HCT116 (cell line): ENCODE results near the gene TANGO6. TPM values are rescaled to one million over a fixed set of nuclear protein-coding genes. Genes with fewer than 3 reads are reported as not detected.
A peak's percentile ranks its signal among the peaks of the same experiment; 100 is the strongest.

Experiments used
- ATAC-seq: fragments of 200-7000 bp; cut with Tn5 transposase; 2 replicates; pipeline ENCODE4 v1.9.1; 2020; ENCODE audit warnings: mild to moderate bottlenecking, moderate library complexity
- BruUV-seq: library from RNA; stranded (reverse); fragments of 400-500 nt; replicated peaks from 2 replicates; lab custom pipeline; 2021; lab: Mats Ljungman, UMichigan
- CTCF ChIA-PET: fragments of 300-600 bp; sonication (Branson Sonifier 250); formaldehyde crosslinking; loops from one replicate; lab custom pipeline; 2021; ENCODE audit warnings: antibody characterized with exemption; lab: Charles Lee
- POLR2A ChIA-PET: fragments of 300-600, 350-600 bp; sonication (Branson Sonifier 250); formaldehyde crosslinking; loops from one replicate; lab custom pipeline; 2021; ENCODE audit warnings: antibody characterized with exemption; lab: Charles Lee
- RAD21 ChIA-PET, 2 experiments: fragments of 300-600 bp; sonication (Branson Sonifier 250); formaldehyde crosslinking; loops; one replicate each; lab custom pipeline; 2023; ENCODE audit warnings: low total read pairs in 2 of 2; ENCODE audit not compliant: uncharacterized antibody in 2 of 2, unreplicated experiment in 2 of 2, low non-redundant PET in 1 of 2; lab: Charles Lee
- DNase-seq: peaks from one replicate; pipeline ENCODE4 v3.0.0-alpha.2; 2010; ENCODE audit warnings: low read depth, low spot score
- H2AFZ ChIP-seq: fragments of 200-600 bp; shearing (Covaris generic), sonication (generic); 2 replicates; pipeline ENCODE4 v1.6.1; 2017; ENCODE audit warnings: low read depth, mixed run types, mixed read lengths, antibody characterized with exemption, low read length; ENCODE audit not compliant: poor library complexity, severe bottlenecking
- H3K27ac ChIP-seq: 2 replicates; pipeline ENCODE4 v1.5.1; 2012; ENCODE audit warnings: low read depth, low read length
- H3K27me3 ChIP-seq: fragments of 200-600 bp; sonication (generic); 2 replicates; pipeline ENCODE4 v1.6.1; 2016; ENCODE audit warnings: mixed run types, low read length, mixed read lengths; ENCODE audit not compliant: insufficient read depth
- H3K36me3 ChIP-seq, 2 experiments: fragments of 200-500 bp in 1 of 2; fragments of 200-600 bp in 1 of 2; sonication (Bioruptor generic) in 1 of 2; sonication (generic) in 1 of 2; 2 replicates each; pipeline versions ENCODE4 v1.5.1 to v1.6.1; 2014 to 2016; ENCODE audit warnings: low read length in 2 of 2, inconsistent platforms in 1 of 2, mixed read lengths in 1 of 2, mixed run types in 1 of 2; ENCODE audit not compliant: insufficient read depth in 2 of 2, control insufficient read depth in 1 of 2
- H3K4me1 ChIP-seq, 2 experiments: fragments of 200-600 bp in 1 of 2; sonication (generic) in 1 of 2; 2 replicates each; pipeline versions ENCODE4 v1.5.1 to v1.6.1; 2012 to 2017; ENCODE audit warnings: low read length in 2 of 2, inconsistent platforms in 1 of 2, mild to moderate bottlenecking in 1 of 2, mixed read lengths in 1 of 2, mixed run types in 1 of 2, moderate library complexity in 1 of 2; ENCODE audit not compliant: insufficient read depth in 2 of 2, control insufficient read depth in 1 of 2
- H3K4me2 ChIP-seq: fragments of 200-600 bp; sonication (generic); 2 replicates; pipeline ENCODE4 v1.6.1; 2017; ENCODE audit warnings: mixed run types, low read length, mixed read lengths
- H3K4me3 ChIP-seq, 2 experiments: fragments of 200-600 bp in 1 of 2; sonication (generic) in 1 of 2; replicated peaks in 1 of 2; 2 replicates each; pipeline ENCODE4 v1.5.1; 2011 to 2016; ENCODE audit warnings: low read length in 2 of 2, control low read depth in 1 of 2, low read depth in 1 of 2, mild to moderate bottlenecking in 1 of 2, mixed read lengths in 1 of 2, mixed run types in 1 of 2
- H3K79me2 ChIP-seq: fragments of 200-600 bp; sonication (generic); 2 replicates; pipeline ENCODE4 v1.6.1; 2017; ENCODE audit warnings: mild to moderate bottlenecking, mixed run types, low read length, moderate library complexity, mixed read lengths; ENCODE audit not compliant: insufficient read depth
- H3K9ac ChIP-seq: fragments of 200-600 bp; sonication (generic); 2 replicates; pipeline ENCODE4 v1.6.1; 2016; ENCODE audit warnings: low read length, mixed read lengths
- H3K9me2 ChIP-seq: fragments of 200-600 bp; sonication (generic), shearing (Covaris generic); 2 replicates; pipeline ENCODE4 v1.6.1; 2017; ENCODE audit warnings: mixed run types, mild to moderate bottlenecking, moderate library complexity; ENCODE audit not compliant: insufficient read depth
- H3K9me3 ChIP-seq, 2 experiments: fragments of 200-500 bp in 1 of 2; fragments of 200-600 bp in 1 of 2; sonication (Bioruptor generic) in 1 of 2; sonication (generic) in 1 of 2; 2 replicates each; pipeline ENCODE4 v1.6.1; 2014 to 2017; ENCODE audit warnings: low read length in 2 of 2, mixed read lengths in 2 of 2, inconsistent platforms in 1 of 2, low read depth in 1 of 2, mild to moderate bottlenecking in 1 of 2, mixed run types in 1 of 2, moderate library complexity in 1 of 2; ENCODE audit not compliant: control insufficient read depth in 1 of 2, insufficient read depth in 1 of 2
- H4K20me1 ChIP-seq: fragments of 200-600 bp; sonication (generic), shearing (Covaris generic); 2 replicates; pipeline ENCODE4 v1.6.1; 2017; ENCODE audit warnings: mixed run types, mild to moderate bottlenecking, moderate library complexity; ENCODE audit not compliant: insufficient read depth
- CBX3 ChIP-seq: IDR thresholded peaks from 2 replicates; pipeline ENCODE4 v1.6.1; 2012; ENCODE audit warnings: low read depth
- EGR1 ChIP-seq: IDR thresholded peaks from 2 replicates; pipeline ENCODE4 v1.6.1; 2012; ENCODE audit warnings: low read depth
- ELF1 ChIP-seq: IDR thresholded peaks from 2 replicates; pipeline ENCODE4 v1.6.1; 2012; ENCODE audit warnings: low read depth, borderline replicate concordance
- EZH2phosphoT487 ChIP-seq: fragments of 200-600 bp; IDR thresholded peaks from 2 replicates; pipeline ENCODE4 v1.6.1; 2018; ENCODE audit warnings: antibody characterized with exemption, borderline replicate concordance
- FOSL1 ChIP-seq: IDR thresholded peaks from 2 replicates; pipeline ENCODE4 v1.6.1; 2012; ENCODE audit warnings: low read depth
- JUND ChIP-seq: IDR thresholded peaks from 2 replicates; pipeline ENCODE4 v1.6.1; 2012
- RAD21 ChIP-seq: IDR thresholded peaks from 2 replicates; pipeline ENCODE4 v1.6.1; 2012; ENCODE audit warnings: low read depth, mild to moderate bottlenecking
- SIN3A ChIP-seq: IDR thresholded peaks from 2 replicates; pipeline ENCODE4 v1.6.1; 2012; ENCODE audit warnings: low read depth
- ZFX ChIP-seq: fragments of 450-650 bp; IDR thresholded peaks from 2 replicates; pipeline ENCODE4 v1.6.1; 2017
- intact Hi-C: fragments of 100-400 bp; cut with micrococcal nuclease; formaldehyde crosslinking; loops from 2 replicates; pipeline ENCODE4 v1.10.0; 2022
- total RNA-seq: library from RNA; stranded (reverse); gene quantifications from one replicate; pipeline ENCODE4 v1.2.1, GENCODE V29; 2021; ENCODE audit not compliant: unreplicated experiment

TANGO6 gene
- total RNA-seq, 1 experiment from 2014 or later = 16.4 TPM

- H3K9ac ChIP-seq = peak overlapping the region; percentile 93
- H3K79me2 ChIP-seq = peaks cover 98% of the 10 kb centered on the region
- H3K27me3 ChIP-seq = no peaks in the 10 kb centered on the region
- H3K27ac ChIP-seq = peak overlapping the region; percentile 96
- ChIA-PET POLR2A (interaction anchor here (0.6 kb wide), 1 partner anchor 178 kb away, joined by 3 read pairs; no protein-coding TSS in a partner anchor), CTCF (no interaction called here)
- no peak for TF ChIP-seq ZFX
- TF ChIP-seq, all 23 proteins: peak for 0
- no TSS peak for BruUV-seq
- H3K9me2 ChIP-seq = no peaks in the 10 kb centered on the region
- no peak for DNase-seq
- RAD21 ChIA-PET = interaction anchor here in 1 of 2 experiments (0.6 kb wide), 1 partner anchor 58 kb away, joined by 3 read pairs; no protein-coding TSS in a partner anchor
- H3K4me3 ChIP-seq = peak overlapping the region; percentile 88 to 99
- H4K20me1 ChIP-seq = peaks cover 18% of the 10 kb centered on the region; the same call in 1 of the 2 replicates
- 0 out of 2 replicates have a peak, but pooled peaks have one; percentile 18 for ATAC-seq
- H3K4me2 ChIP-seq = peak overlapping the region; percentile 91
- peaks cover 4 to 34% of the 10 kb centered on the region in 2 experiments for H3K36me3 ChIP-seq
- intact Hi-C loops = no loop called here
- no peak overlapping the region for H2AFZ ChIP-seq
- no peaks in the 10 kb centered on the region for H3K9me3 ChIP-seq
- peaks cover 12 to 20% of the 10 kb centered on the region in 2 experiments; a peak in 3 of 4 replicates for H3K4me1 ChIP-seq
These were observed 288.0 kb downstream of the TANGO6 start for GRCh38 chr16:69131167-69131838.

- no peak overlapping the region for H2AFZ ChIP-seq
- no TSS peak for BruUV-seq
These were observed 288.6 kb downstream of the TANGO6 start for GRCh38 chr16:69131839-69132423.

More at GRCh38 chr16:69131839-69132423, 288.6 kb downstream of the TANGO6 start:
- TF ChIP-seq SIN3A (no peak), ELF1 (no peak), EZH2phosphoT487 (no peak), EGR1 (no peak), JUND (no peak), CBX3 (no peak), FOSL1 (no peak), RAD21 (no peak)
- POLR2A ChIA-PET = interaction anchor here (0.6 kb wide), 2 partner anchors 102 to 177 kb away, joined by 3 to 5 read pairs; no protein-coding TSS in a partner anchor
- no peak for DNase-seq
- CTCF ChIA-PET = no interaction called here
- Histone ChIP-seq H3K36me3 (peaks cover 10 to 40% of the 10 kb centered on the region in 2 experiments), H3K4me1 (peaks cover 12 to 20% of the 10 kb centered on the region in 2 experiments; a peak in 3 of 4 replicates), H3K27ac (peak overlapping the region; percentile 96), H3K27me3 (no peaks in the 10 kb centered on the region), H3K79me2 (peaks cover 98% of the 10 kb centered on the region), H3K4me3 (peak overlapping the region; percentile 88 to 99), H3K9ac (peak overlapping the region; percentile 93), H3K9me3 (no peaks in the 10 kb centered on the region), H3K4me2 (peak overlapping the region; percentile 92), H3K9me2 (no peaks in the 10 kb centered on the region), H4K20me1 (peaks cover 22% of the 10 kb centered on the region; the same call in 1 of the 2 replicates)
- peak; percentile 71 for ATAC-seq
- RAD21 ChIA-PET = interaction anchor here in 1 of 2 experiments (0.6 kb wide), 1 partner anchor 58 kb away, joined by 3 read pairs; no protein-coding TSS in a partner anchor
- intact Hi-C loops = no loop called here
